ENCODE data around the gene USP17L17.
"Not testable (repeated sequence)": the region's sequence is repeated elsewhere in the genome, so short reads cannot be mapped to it uniquely, and the experiment has no call there.

USP17L17 gene

DNA sequence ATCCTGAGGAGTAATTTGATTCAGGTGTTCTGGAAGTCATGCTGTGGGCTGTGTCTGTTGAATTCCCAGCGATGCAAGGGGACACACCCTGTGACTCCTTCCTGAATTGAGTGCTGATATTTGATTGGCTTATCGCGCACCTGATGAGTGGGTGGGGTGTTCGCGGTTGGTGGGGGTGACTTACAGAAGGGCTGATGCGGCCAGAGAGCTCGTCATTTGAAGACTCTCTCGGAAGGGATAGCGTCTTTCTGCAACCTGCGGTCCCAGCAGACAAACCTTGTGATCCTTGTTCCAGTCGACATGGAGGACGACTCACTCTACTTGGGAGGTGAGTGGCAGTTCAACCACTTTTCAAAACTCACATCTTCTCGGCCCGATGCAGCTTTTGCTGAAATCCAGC is at the start of gene USP17L17:
TSS of gene USP17L17 (plus strand) at position 301 of the 400 bp plus-strand sequence. CDS start at position 301, 0 bp downstream.
- not testable (repeated sequence) for DNase-seq

DNA sequence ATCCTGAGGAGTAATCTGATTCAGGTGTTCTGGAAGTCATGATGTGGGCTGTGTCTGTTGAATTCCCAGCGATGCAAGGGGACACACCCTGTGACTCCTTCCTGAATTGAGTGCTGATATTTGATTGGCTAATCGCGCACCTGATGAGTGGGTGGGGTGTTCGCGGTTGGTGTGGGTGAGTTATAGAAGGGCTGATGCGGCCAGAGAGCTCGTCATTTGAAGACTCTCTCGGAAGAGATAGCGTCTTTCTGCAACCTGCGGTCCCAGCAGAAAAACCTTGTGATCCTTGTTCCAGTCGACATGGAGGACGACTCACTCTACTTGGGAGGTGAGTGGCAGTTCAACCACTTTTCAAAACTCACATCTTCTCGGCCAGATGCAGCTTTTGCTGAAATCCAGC is 33.3 kb upstream of the USP17L17 start, which contains the start of gene USP17L10:
TSS of gene USP17L10 (plus strand) at position 301 of the 400 bp plus-strand sequence. CDS start at position 301, 0 bp downstream.
- DNase-seq: not testable (repeated sequence)

GRCh38 chr4:9214701-9215100 is 29.0 kb upstream of the USP17L17 start:
- DNase-seq: not testable (repeated sequence)

- not testable (repeated sequence) for DNase-seq
These were observed 28.6 kb upstream of the USP17L17 start, which contains the start of gene USP17L11 for GRCh38 chr4:9215105-9215504. TSS of gene USP17L11 (plus strand) at chr4:9215405. CDS start at chr4:9215405, 0 bp downstream.

GRCh38 chr4:9219852-9220251 is 23.8 kb upstream of the USP17L17 start, which contains the start of gene USP17L12:
TSS of gene USP17L12 (plus strand) at chr4:9220152. CDS start at chr4:9220152, 0 bp downstream.
- DNase-seq: not testable (repeated sequence)

DNA sequence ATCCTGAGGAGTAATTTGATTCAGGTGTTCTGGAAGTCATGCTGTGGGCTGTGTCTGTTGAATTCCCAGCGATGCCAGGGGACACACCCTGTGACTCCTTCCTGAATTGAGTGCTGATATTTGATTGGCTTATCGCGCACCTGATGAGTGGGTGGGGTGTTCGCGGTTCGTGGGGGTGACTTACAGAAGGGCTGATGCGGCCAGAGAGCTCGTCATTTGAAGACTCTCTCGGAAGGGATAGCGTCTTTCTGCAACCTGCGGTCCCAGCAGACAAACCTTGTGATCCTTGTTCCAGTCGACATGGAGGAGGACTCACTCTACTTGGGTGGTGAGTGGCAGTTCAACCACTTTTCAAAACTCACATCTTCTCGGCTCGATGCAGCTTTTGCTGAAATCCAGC is 19.1 kb upstream of the USP17L17 start, which contains the start of gene USP17L13:
TSS of gene USP17L13 (plus strand) at position 301 of the 400 bp plus-strand sequence. CDS start at position 301, 0 bp downstream.
- DNase-seq: not testable (repeated sequence)

- not testable (repeated sequence) for DNase-seq
These were observed 13.4 kb upstream of the USP17L17 start for GRCh38 chr4:9230249-9230648.

- not testable (repeated sequence) for DNase-seq
These were observed 9.6 kb upstream of the USP17L17 start, which contains the start of gene USP17L15 for GRCh38 chr4:9234085-9234484. TSS of gene USP17L15 (plus strand) at chr4:9234385. CDS start at chr4:9234385, 0 bp downstream.

DNA sequence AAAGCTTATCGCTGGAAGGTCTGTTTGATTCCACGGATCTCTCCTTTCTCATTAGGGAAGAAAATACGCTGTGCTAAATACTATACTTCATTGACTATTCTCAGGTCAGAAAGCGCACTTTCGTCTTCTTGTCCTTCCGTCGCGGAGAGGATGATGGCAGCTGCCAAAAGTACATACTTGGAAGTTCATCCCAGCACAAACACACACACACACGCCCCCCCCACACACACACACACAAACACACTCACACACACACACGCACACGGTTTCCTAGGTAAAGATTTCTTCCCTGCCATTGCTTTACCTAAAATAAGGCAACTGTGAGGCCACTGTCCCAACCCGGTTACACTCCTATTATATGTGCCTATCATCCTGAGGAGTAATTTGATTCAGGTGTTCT is 5.2 kb upstream of the USP17L17 start:
- DNase-seq: not testable (repeated sequence)

DNA sequence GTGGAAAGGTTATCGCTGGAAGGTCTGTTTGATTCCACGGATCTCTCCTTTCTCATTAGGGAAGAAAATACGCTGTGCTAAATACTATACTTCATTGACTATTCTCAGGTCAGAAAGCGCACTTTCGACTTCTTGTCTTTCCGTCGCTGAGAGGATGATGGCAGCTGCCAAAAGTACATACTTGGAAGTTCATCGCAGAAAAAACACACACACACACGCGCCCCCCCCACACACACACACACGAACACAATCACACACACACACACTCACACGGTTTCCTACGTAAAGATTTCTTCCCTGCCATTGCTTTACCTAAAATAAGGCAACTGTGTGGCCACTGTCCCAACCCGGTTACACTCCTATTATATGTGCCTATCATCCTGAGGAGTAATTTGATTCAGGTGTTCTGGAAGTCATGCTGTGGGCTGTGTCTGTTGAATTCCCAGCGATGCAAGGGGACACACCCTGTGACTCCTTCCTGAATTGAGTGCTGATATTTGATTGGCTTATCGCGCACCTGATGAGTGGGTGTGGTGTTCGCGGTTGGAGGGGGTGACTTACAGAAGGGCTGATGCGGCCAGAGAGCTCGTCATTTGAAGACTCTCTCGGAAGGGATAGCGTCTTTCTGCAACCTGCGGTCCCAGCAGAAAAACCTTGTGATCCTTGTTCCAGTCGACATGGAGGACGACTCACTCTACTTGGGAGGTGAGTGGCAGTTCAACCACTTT is 4.4 kb downstream of the USP17L17 start, which contains the start of gene USP17L18:
TSS of gene USP17L18 (plus strand) at position 678 of the 728 bp plus-strand sequence. CDS start at position 678, 0 bp downstream.
- DNase-seq: not testable (repeated sequence)

DNA sequence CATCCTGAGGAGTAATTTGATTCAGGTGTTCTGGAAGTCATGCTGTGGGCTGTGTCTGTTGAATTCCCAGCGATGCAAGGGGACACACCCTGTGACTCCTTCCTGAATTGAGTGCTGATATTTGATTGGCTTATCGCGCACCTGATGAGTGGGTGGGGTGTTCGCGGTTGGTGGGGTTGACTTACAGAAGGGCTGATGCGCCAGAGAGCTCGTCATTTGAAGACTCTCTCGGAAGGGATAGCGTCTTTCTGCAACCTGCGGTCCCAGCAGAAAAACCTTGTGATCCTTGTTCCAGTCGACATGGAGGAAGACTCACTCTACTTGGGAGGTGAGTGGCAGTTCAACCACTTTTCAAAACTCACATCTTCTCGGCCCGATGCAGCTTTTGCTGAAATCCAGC is 9.4 kb downstream of the USP17L17 start, which contains the start of gene USP17L19:
TSS of gene USP17L19 (plus strand) at position 301 of the 400 bp plus-strand sequence. CDS start at position 301, 0 bp downstream.
- DNase-seq: not testable (repeated sequence)

DNA sequence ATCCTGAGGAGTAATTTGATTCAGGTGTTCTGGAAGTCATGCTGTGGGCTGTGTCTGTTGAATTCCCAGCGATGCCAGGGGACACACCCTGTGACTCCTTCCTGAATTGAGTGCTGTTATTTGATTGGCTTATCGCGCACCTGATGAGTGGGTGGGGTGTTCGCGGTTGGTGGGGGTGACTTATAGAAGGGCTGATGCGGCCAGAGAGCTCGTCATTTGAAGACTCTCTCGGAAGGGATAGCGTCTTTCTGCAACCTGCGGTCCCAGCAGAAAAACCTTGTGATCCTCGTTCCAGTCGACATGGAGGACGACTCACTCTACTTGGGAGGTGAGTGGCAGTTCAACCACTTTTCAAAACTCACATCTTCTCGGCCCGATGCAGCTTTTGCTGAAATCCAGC is 14.1 kb downstream of the USP17L17 start, which contains the start of gene USP17L20:
TSS of gene USP17L20 (plus strand) at position 301 of the 400 bp plus-strand sequence. CDS start at position 301, 0 bp downstream.
- DNase-seq: not testable (repeated sequence)

DNA sequence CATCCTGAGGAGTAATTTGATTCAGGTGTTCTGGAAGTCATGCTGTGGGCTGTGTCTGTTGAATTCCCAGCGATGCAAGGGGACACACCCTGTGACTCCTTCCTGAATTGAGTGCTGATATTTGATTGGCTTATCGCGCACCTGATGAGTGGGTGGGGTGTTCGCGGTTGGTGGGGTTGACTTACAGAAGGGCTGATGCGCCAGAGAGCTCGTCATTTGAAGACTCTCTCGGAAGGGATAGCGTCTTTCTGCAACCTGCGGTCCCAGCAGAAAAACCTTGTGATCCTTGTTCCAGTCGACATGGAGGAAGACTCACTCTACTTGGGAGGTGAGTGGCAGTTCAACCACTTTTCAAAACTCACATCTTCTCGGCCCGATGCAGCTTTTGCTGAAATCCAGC is 18.9 kb downstream of the USP17L17 start, which contains the start of gene USP17L21:
TSS of gene USP17L21 (plus strand) at position 301 of the 400 bp plus-strand sequence. CDS start at position 301, 0 bp downstream.
- not testable (repeated sequence) for DNase-seq

DNA sequence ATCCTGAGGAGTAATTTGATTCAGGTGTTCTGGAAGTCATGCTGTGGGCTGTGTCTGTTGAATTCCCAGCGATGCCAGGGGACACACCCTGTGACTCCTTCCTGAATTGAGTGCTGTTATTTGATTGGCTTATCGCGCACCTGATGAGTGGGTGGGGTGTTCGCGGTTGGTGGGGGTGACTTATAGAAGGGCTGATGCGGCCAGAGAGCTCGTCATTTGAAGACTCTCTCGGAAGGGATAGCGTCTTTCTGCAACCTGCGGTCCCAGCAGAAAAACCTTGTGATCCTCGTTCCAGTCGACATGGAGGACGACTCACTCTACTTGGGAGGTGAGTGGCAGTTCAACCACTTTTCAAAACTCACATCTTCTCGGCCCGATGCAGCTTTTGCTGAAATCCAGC is 23.6 kb downstream of the USP17L17 start, which contains the start of gene USP17L22:
TSS of gene USP17L22 (plus strand) at position 301 of the 400 bp plus-strand sequence. CDS start at position 301, 0 bp downstream.
- not testable (repeated sequence) for DNase-seq

GRCh38 chr4:9271719-9272118 is 28.0 kb downstream of the USP17L17 start:
- not testable (repeated sequence) for DNase-seq
